Measurements from ENCODE around the gene FLVCR2. TPM values are rescaled to one million over a fixed set of nuclear protein-coding genes. Genes with fewer than 3 reads are reported as not detected.

The FLVCR2 gene
- total and polyA plus RNA-seq, 2 of the 13 experiments (the other 11 are each of a cell fraction or from before 2014, with no cell fraction given): 9.9 to 10.5 TPM

DNA sequence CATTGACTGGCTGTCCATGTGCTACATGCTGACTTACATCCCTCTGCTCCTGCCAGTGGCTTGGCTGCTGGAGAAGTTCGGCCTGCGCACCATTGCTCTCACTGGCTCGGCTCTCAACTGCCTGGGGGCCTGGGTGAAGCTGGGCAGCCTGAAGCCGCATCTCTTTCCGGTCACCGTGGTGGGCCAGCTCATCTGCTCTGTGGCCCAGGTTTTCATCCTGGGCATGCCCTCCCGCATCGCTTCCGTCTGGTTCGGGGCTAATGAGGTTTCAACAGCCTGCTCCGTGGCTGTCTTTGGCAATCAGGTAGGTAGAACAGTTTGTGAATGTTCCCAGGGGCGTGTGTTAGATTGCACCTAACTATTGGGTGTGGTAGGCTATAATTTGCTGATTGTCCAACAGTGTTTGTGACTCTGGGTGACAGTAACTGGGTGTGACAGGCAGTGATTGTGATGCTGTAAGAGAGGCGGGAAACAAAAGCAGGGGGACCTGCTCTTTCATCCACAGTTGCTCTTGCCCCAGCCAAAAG, 981 bp downstream of the FLVCR2 start:
- H3K27ac ChIP-seq (ENCODE audit: extremely low read length, insufficient read depth, low read length): no peak overlapping the region
- ChIA-PET POLR2A (interaction anchor here (1.2 to 6.1 kb wide), 5 partner anchors 24 to 81 kb away, joined by 5 to 127 read pairs (median 22); partner anchors contain the start of genes ERG28 and TTLL5), CTCF (ENCODE audit: low intra/inter-chr PET ratio, low total read pairs) (interaction anchor here (4.4 kb wide), 1 partner anchor 73 kb away, joined by 123 read pairs; no protein-coding TSS in a partner anchor)
- in situ Hi-C loops (cut with HindIII; ENCODE audit: extremely low pct_ligation_motif_present, low pct_unique_long_range_greater_than_20kb): loop anchor here (5.0 kb wide), 1 partner anchor 73 kb away; no protein-coding TSS in a partner anchor
- no peak for FAIRE-seq
- no peak overlapping the region for H2AFZ ChIP-seq (ENCODE audit: low read length)
- H3K36me3 ChIP-seq (replicated peaks in 1 of 2; ENCODE audit: control insufficient read depth in 1 of 2, insufficient read depth in 2 of 2, low read length in 2 of 2): no peaks in the 10 kb centered on the region
- H3K4me2 ChIP-seq (ENCODE audit: low read depth, low read length): peak overlapping the region; percentile 96
- H3K9ac ChIP-seq (ENCODE audit: insufficient read depth, low read depth, low read length): peak overlapping the region; percentile 73
- ATAC-seq: peak; percentile 56
- intact Hi-C loops (cut with micrococcal nuclease; ENCODE audit: unreplicated experiment): loop anchor here (5.0 kb wide), 1 partner anchor 403 kb away; the partner anchor contains the start of gene TGFB3
- peaks cover 18% of the 10 kb centered on the region for H3K79me2 ChIP-seq (ENCODE audit: insufficient read depth, low read length)
- peak overlapping the region; percentile 64 to 91 (median 82) for H3K4me3 ChIP-seq (replicated peaks in 1 of 3; ENCODE audit: insufficient read depth in 1 of 3, low read depth in 2 of 3, low read length in 3 of 3)
- peaks cover 48% of the 10 kb centered on the region for H3K4me1 ChIP-seq (ENCODE audit: insufficient read depth, low read length)
- H3K27me3 ChIP-seq (ENCODE audit: control insufficient read depth in 1 of 2, insufficient read depth in 2 of 2, low read length in 2 of 2): no peaks in the 10 kb centered on the region; a peak in 1 of 5 replicates
- no peak for DNase-seq (ENCODE audit: low spot score)
- H3K9me3 ChIP-seq (ENCODE audit: low read length): no peaks in the 10 kb centered on the region
- H4K20me1 ChIP-seq (ENCODE audit: insufficient read depth, low read length): no peaks in the 10 kb centered on the region
- 25% methylated on average over 4 of the region's 13 CpGs for WGBS (ENCODE audit: low lambda C conversion rate)
- BruUV-seq (replicated peaks): no TSS peak
- TF ChIP-seq FOXO1 (CRISPR knock-in tag; IDR thresholded peaks at IDR 0.05) (no peak), NRL (CRISPR knock-in tag; IDR thresholded peaks at IDR 0.05; ENCODE audit: borderline replicate concordance) (peak; percentile 40; the same call in 1 of the 2 replicates), ZSCAN12 (CRISPR knock-in tag; IDR thresholded peaks at IDR 0.05) (no peak), DMAP1 (CRISPR knock-in tag; IDR thresholded peaks at IDR 0.05) (no peak), JUND (CRISPR knock-in tag; IDR thresholded peaks at IDR 0.05) (no peak), SAP130 (CRISPR knock-in tag; IDR thresholded peaks at IDR 0.05; ENCODE audit: low read depth) (peak; percentile 35; the same call in 1 of the 2 replicates), ZNF350 (CRISPR knock-in tag; IDR thresholded peaks at IDR 0.05; ENCODE audit: borderline replicate concordance, low read depth) (peak; percentile 45; the same call in 1 of the 2 replicates), SOX6 (IDR thresholded peaks at IDR 0.05) (no peak), SOX6 (CRISPR knock-in tag; IDR thresholded peaks at IDR 0.05) (no peak), BORCS8-MEF2B (CRISPR knock-in tag; IDR thresholded peaks at IDR 0.05) (no peak), ZBTB34 (CRISPR knock-in tag; IDR thresholded peaks at IDR 0.05) (no peak), NR2F6 (IDR thresholded peaks at IDR 0.05) (no peak), NR2F6 (CRISPR knock-in tag; IDR thresholded peaks at IDR 0.05) (no peak), ZNF546 (CRISPR knock-in tag; conservative IDR thresholded peaks at IDR 0.05) (no peak), ZNF709 (CRISPR knock-in tag; IDR thresholded peaks at IDR 0.05) (no peak), ZKSCAN5 (CRISPR knock-in tag; IDR thresholded peaks at IDR 0.05) (no peak), THAP11 (CRISPR knock-in tag; IDR thresholded peaks at IDR 0.05) (no peak; the same call in 1 of the 2 replicates), ZNF547 (CRISPR knock-in tag; IDR thresholded peaks at IDR 0.05) (0 out of 2 replicates have a peak, but pooled peaks have one; percentile 13), PAX8 (CRISPR knock-in tag; IDR thresholded peaks at IDR 0.05; ENCODE audit: borderline replicate concordance) (0 out of 2 replicates have a peak, but pooled peaks have one; percentile 8), SIX4 (CRISPR knock-in tag; IDR thresholded peaks at IDR 0.05) (no peak)
- TF ChIP-seq, protein P1, sequence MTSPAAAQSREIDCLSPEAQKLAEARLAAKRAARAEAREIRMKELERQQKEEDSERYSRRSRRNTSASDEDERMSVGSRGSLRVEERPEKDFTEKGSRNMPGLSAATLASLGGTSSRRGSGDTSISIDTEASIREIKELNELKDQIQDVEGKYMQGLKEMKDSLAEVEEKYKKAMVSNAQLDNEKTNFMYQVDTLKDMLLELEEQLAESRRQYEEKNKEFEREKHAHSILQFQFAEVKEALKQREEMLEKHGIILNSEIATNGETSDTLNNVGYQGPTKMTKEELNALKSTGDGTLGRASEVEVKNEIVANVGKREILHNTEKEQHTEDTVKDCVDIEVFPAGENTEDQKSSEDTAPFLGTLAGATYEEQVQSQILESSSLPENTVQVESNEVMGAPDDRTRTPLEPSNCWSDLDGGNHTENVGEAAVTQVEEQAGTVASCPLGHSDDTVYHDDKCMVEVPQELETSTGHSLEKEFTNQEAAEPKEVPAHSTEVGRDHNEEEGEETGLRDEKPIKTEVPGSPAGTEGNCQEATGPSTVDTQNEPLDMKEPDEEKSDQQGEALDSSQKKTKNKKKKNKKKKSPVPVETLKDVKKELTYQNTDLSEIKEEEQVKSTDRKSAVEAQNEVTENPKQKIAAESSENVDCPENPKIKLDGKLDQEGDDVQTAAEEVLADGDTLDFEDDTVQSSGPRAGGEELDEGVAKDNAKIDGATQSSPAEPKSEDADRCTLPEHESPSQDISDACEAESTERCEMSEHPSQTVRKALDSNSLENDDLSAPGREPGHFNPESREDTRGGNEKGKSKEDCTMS (CRISPR knock-in tag; conservative IDR thresholded peaks at IDR 0.05): no peak
- TF ChIP-seq, protein P2, sequence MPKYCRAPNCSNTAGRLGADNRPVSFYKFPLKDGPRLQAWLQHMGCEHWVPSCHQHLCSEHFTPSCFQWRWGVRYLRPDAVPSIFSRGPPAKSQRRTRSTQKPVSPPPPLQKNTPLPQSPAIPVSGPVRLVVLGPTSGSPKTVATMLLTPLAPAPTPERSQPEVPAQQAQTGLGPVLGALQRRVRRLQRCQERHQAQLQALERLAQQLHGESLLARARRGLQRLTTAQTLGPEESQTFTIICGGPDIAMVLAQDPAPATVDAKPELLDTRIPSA (CRISPR knock-in tag; IDR thresholded peaks at IDR 0.05; ENCODE audit: borderline replicate concordance): no peak

Data from HepG2 (cell line).